CD8-positive, alpha-beta memory T cell (primary cell): Measurements from ENCODE around the gene KCNT1. TPM values are rescaled to one million over a fixed set of nuclear protein-coding genes. Genes with fewer than 3 reads are reported as not detected.
A peak's percentile ranks its signal among the peaks of the same experiment; 100 is the strongest.
"Not testable (repeated sequence)": the region's sequence is repeated elsewhere in the genome, so short reads cannot be mapped to it uniquely, and the experiment has no call there.

ENCODE experiments used
- CTCF ChIA-PET: fragments of 350-600 bp; sonication (Branson Sonifier 250); formaldehyde crosslinking; loops from one replicate; lab custom pipeline; 2021; ENCODE audit warnings: antibody characterized with exemption; lab: Charles Lee
- POLR2A ChIA-PET: fragments of 350-600 bp; sonication (Branson Sonifier 250); formaldehyde crosslinking; loops from one replicate; lab custom pipeline; 2021; ENCODE audit warnings: antibody characterized with exemption; lab: Charles Lee
- DNase-seq, 5 donors: peaks; one replicate each; pipeline versions ENCODE4 v3.0.0 to v3.0.0-alpha.2; 2020 to 2022; ENCODE audit warnings: mixed read lengths in 1 of 5
- H3K27ac ChIP-seq: one replicate; pipeline ENCODE4 v1.7.0; 2013; ENCODE audit warnings: low read depth, mild to moderate bottlenecking, low read length, moderate library complexity
- H3K27me3 ChIP-seq: 2 replicates; pipeline ENCODE4 v1.7.0; 2013; ENCODE audit warnings: low read length, mild to moderate bottlenecking; ENCODE audit not compliant: insufficient read depth, poor library complexity, severe bottlenecking
- H3K36me3 ChIP-seq: 2 replicates; pipeline ENCODE4 v1.7.0; 2013; ENCODE audit warnings: mild to moderate bottlenecking, low read length, moderate library complexity; ENCODE audit not compliant: insufficient read depth
- H3K4me1 ChIP-seq: 2 replicates; pipeline ENCODE4 v1.7.0; 2013; ENCODE audit warnings: mild to moderate bottlenecking, low read length, moderate library complexity; ENCODE audit not compliant: insufficient read depth
- H3K4me3 ChIP-seq: 2 replicates; pipeline ENCODE4 v1.7.0; 2013; ENCODE audit warnings: mild to moderate bottlenecking, low read length
- H3K9me3 ChIP-seq: 2 replicates; pipeline ENCODE4 v1.7.0; 2013; ENCODE audit warnings: mild to moderate bottlenecking, low read length
- H3K27ac Mint-ChIP-seq, 8 donors: one replicate each; pipeline ENCODE4 v1.8.0; 2020 to 2021; ENCODE audit warnings: mixed read lengths in 8 of 8, mild to moderate bottlenecking in 6 of 8, inconsistent platforms in 3 of 8, moderate library complexity in 3 of 8
- H3K27me3 Mint-ChIP-seq, 2 donors: one replicate each; pipeline ENCODE4 v1.8.0; 2020 to 2021; ENCODE audit warnings: mixed read lengths in 2 of 2, mild to moderate bottlenecking in 1 of 2, moderate library complexity in 1 of 2
- H3K36me3 Mint-ChIP-seq, 3 donors: one replicate each; pipeline ENCODE4 v1.8.0; 2020 to 2021; ENCODE audit warnings: mixed read lengths in 3 of 3, inconsistent platforms in 1 of 3, mild to moderate bottlenecking in 1 of 3
- H3K4me1 Mint-ChIP-seq, 3 donors: one replicate each; pipeline ENCODE4 v1.8.0; 2020 to 2021; ENCODE audit warnings: mixed read lengths in 3 of 3, inconsistent platforms in 1 of 3, mild to moderate bottlenecking in 1 of 3
- H3K4me3 Mint-ChIP-seq, 7 donors: one replicate each; pipeline ENCODE4 v1.8.0; 2020 to 2021; ENCODE audit warnings: mixed read lengths in 7 of 7, mild to moderate bottlenecking in 6 of 7, moderate library complexity in 4 of 7, inconsistent platforms in 2 of 7
- H3K9me3 Mint-ChIP-seq, 5 donors: one replicate each; pipeline ENCODE4 v1.8.0; 2020 to 2022; ENCODE audit warnings: mixed read lengths in 5 of 5, mild to moderate bottlenecking in 3 of 5, moderate library complexity in 2 of 5, inconsistent platforms in 1 of 5
- polyA plus RNA-seq: library from polyadenylated mRNA; unstranded; fragments of 300-500 nt; fragmentation: Illumina TruSeq; gene quantifications from one replicate; pipeline ENCODE4 v1.2.3, GENCODE V29; 2021
- total RNA-seq, 2 experiments: library from RNA; stranded (reverse); gene quantifications; one replicate each; pipeline ENCODE4 v1.2.3, GENCODE V29; 2021

Gene KCNT1
- total and polyA plus RNA-seq, 3 experiments from 2014 or later = 0.16 TPM; not detected in 2

GRCh38 chr9:135669616-135670285, 32.2 kb upstream of the KCNT1 start:
- H3K4me3 Mint-ChIP-seq = no peak overlapping the region

GRCh38 chr9:135670721-135671590, 31.0 kb upstream of the KCNT1 start:
- Histone ChIP-seq H3K9me3 (no peaks in the 10 kb centered on the region), H3K4me3 (no peak overlapping the region), H3K27me3 (no peaks in the 10 kb centered on the region), H3K36me3 (no peaks in the 10 kb centered on the region), H3K27ac (no peak overlapping the region), H3K4me1 (no peaks in the 10 kb centered on the region)
- Mint-ChIP-seq H3K27me3 (peaks cover 8 to 11% of the 10 kb centered on the region in 2 donors), H3K4me1 (no peaks in the 10 kb centered on the region), H3K4me3 (no peak overlapping the region), H3K36me3 (no peaks in the 10 kb centered on the region), H3K27ac (no peak overlapping the region), H3K9me3 (peaks cover 0 to 2% (median 0%) of the 10 kb centered on the region in 5 donors)
- peak in 1 of 5 donors; percentile 37 for DNase-seq
- POLR2A ChIA-PET = no interaction called here
- CTCF ChIA-PET = no interaction called here

More at GRCh38 chr9:135669616-135670285, 32.2 kb upstream of the KCNT1 start:
- no peaks in the 10 kb centered on the region for H3K27me3 ChIP-seq
- H3K36me3 ChIP-seq = no peaks in the 10 kb centered on the region
- Mint-ChIP-seq H3K27me3 (peaks cover 8 to 11% of the 10 kb centered on the region in 2 donors), H3K27ac (no peak overlapping the region), H3K4me1 (no peaks in the 10 kb centered on the region), H3K36me3 (no peaks in the 10 kb centered on the region), H3K9me3 (peaks cover 0 to 2% (median 0%) of the 10 kb centered on the region in 5 donors)
- no peak overlapping the region for H3K4me3 ChIP-seq
- no peak overlapping the region for H3K27ac ChIP-seq
- H3K9me3 ChIP-seq = no peaks in the 10 kb centered on the region
- H3K4me1 ChIP-seq = no peaks in the 10 kb centered on the region
- peak in 1 of 5 donors; percentile 31 for DNase-seq
- ChIA-PET CTCF (no interaction called here), POLR2A (no interaction called here)

- no peak overlapping the region for H3K4me3 Mint-ChIP-seq
- no peaks in the 10 kb centered on the region for H3K36me3 ChIP-seq
- H3K27me3 ChIP-seq = no peaks in the 10 kb centered on the region
- ChIA-PET POLR2A (no interaction called here), CTCF (no interaction called here)
- peak in 1 of 5 donors; percentile 33 for DNase-seq
- H3K36me3 Mint-ChIP-seq = no peaks in the 10 kb centered on the region
- no peaks in the 10 kb centered on the region for H3K4me1 Mint-ChIP-seq
- peaks cover 4 to 7% of the 10 kb centered on the region in 2 donors for H3K27me3 Mint-ChIP-seq
- H3K9me3 ChIP-seq = no peaks in the 10 kb centered on the region
- peaks cover 0 to 2% (median 0%) of the 10 kb centered on the region in 5 donors for H3K9me3 Mint-ChIP-seq
- no peak overlapping the region for H3K27ac ChIP-seq
- no peak overlapping the region for H3K27ac Mint-ChIP-seq
- no peak overlapping the region for H3K4me3 ChIP-seq
- no peaks in the 10 kb centered on the region for H3K4me1 ChIP-seq
Measured at GRCh38 chr9:135671591-135672041, 30.4 kb upstream of the KCNT1 start.

GRCh38 chr9:135672786-135673185, 29.2 kb upstream of the KCNT1 start:
- CTCF ChIA-PET, H3K4me3 ChIP-seq, H3K4me1 Mint-ChIP-seq, H3K27me3 Mint-ChIP-seq, H3K4me3 Mint-ChIP-seq, H3K9me3 ChIP-seq, DNase-seq, H3K36me3 ChIP-seq, POLR2A ChIA-PET, H3K27ac Mint-ChIP-seq, H3K27me3 ChIP-seq, H3K4me1 ChIP-seq, H3K36me3 Mint-ChIP-seq, H3K27ac ChIP-seq, H3K9me3 Mint-ChIP-seq: not testable (repeated sequence)

- Histone ChIP-seq H3K27me3 (no peaks in the 10 kb centered on the region), H3K9me3 (no peaks in the 10 kb centered on the region), H3K27ac (no peak overlapping the region), H3K36me3 (no peaks in the 10 kb centered on the region), H3K4me1 (no peaks in the 10 kb centered on the region), H3K4me3 (no peak overlapping the region)
- Mint-ChIP-seq H3K4me3 (no peak overlapping the region), H3K4me1 (no peaks in the 10 kb centered on the region), H3K27me3 (peaks cover 4% of the 10 kb centered on the region in 2 donors), H3K9me3 (no peaks in the 10 kb centered on the region), H3K27ac (peak overlapping the region in 1 of 8 donors; percentile 62), H3K36me3 (no peaks in the 10 kb centered on the region)
- CTCF ChIA-PET = no interaction called here
- POLR2A ChIA-PET = no interaction called here
- DNase-seq = no peak
Measured at GRCh38 chr9:135673941-135674340, 28.0 kb upstream of the KCNT1 start.

GRCh38 chr9:135674977-135675376, 27.0 kb upstream of the KCNT1 start:
- no peaks in the 10 kb centered on the region for H3K9me3 ChIP-seq
- H3K36me3 ChIP-seq = no peaks in the 10 kb centered on the region
- H3K27me3 ChIP-seq = no peaks in the 10 kb centered on the region
- H3K4me1 Mint-ChIP-seq = no peaks in the 10 kb centered on the region
- H3K4me3 Mint-ChIP-seq = no peak overlapping the region
- H3K9me3 Mint-ChIP-seq = no peaks in the 10 kb centered on the region
- no peaks in the 10 kb centered on the region for H3K36me3 Mint-ChIP-seq
- H3K4me3 ChIP-seq = no peak overlapping the region
- H3K27me3 Mint-ChIP-seq = peaks cover 4% of the 10 kb centered on the region in 2 donors
- no peak for DNase-seq
- no peak overlapping the region for H3K27ac Mint-ChIP-seq
- POLR2A ChIA-PET = no interaction called here
- no peak overlapping the region for H3K27ac ChIP-seq
- CTCF ChIA-PET = no interaction called here
- no peaks in the 10 kb centered on the region for H3K4me1 ChIP-seq

- no peak overlapping the region for H3K27ac Mint-ChIP-seq
- ChIA-PET CTCF (no interaction called here), POLR2A (no interaction called here)
- H3K36me3 Mint-ChIP-seq = no peaks in the 10 kb centered on the region
- Histone ChIP-seq H3K4me3 (no peak overlapping the region), H3K9me3 (no peaks in the 10 kb centered on the region), H3K36me3 (no peaks in the 10 kb centered on the region), H3K4me1 (no peaks in the 10 kb centered on the region), H3K27me3 (no peaks in the 10 kb centered on the region), H3K27ac (no peak overlapping the region)
- H3K4me3 Mint-ChIP-seq = no peak overlapping the region
- no peaks in the 10 kb centered on the region for H3K9me3 Mint-ChIP-seq
- H3K4me1 Mint-ChIP-seq = no peaks in the 10 kb centered on the region
- no peak for DNase-seq
- H3K27me3 Mint-ChIP-seq = peaks cover 4% of the 10 kb centered on the region in 2 donors
Measured at GRCh38 chr9:135676891-135677290, 25.1 kb upstream of the KCNT1 start.

GRCh38 chr9:135677641-135678168, 24.3 kb upstream of the KCNT1 start:
- Mint-ChIP-seq H3K27ac (no peak overlapping the region), H3K4me1 (no peaks in the 10 kb centered on the region), H3K4me3 (no peak overlapping the region), H3K36me3 (no peaks in the 10 kb centered on the region), H3K27me3 (peaks cover 0 to 4% of the 10 kb centered on the region in 2 donors), H3K9me3 (no peaks in the 10 kb centered on the region)
- no peak overlapping the region for H3K4me3 ChIP-seq
- no peaks in the 10 kb centered on the region for H3K4me1 ChIP-seq
- H3K36me3 ChIP-seq = no peaks in the 10 kb centered on the region
- ChIA-PET CTCF (no interaction called here), POLR2A (no interaction called here)
- no peaks in the 10 kb centered on the region for H3K27me3 ChIP-seq
- no peaks in the 10 kb centered on the region for H3K9me3 ChIP-seq
- no peak overlapping the region for H3K27ac ChIP-seq
- no peak for DNase-seq
